ENCODE data around the gene CACNA1D.
"Not testable (repeated sequence)": the region's sequence is repeated elsewhere in the genome, so short reads cannot be mapped to it uniquely, and the experiment has no call there.

Gene CACNA1D

GRCh38 chr3:53629402-53629723, 135.0 kb downstream of the CACNA1D start:
- in situ Hi-C loops (cut with MboI; ENCODE audit: low sequenced_read_pairs, unreplicated experiment): no loop called here
- DNase-seq (ENCODE audit: low spot score): no peak
- no peak for TF ChIP-seq CTCF (IDR thresholded peaks at IDR 0.05; ENCODE audit: borderline replicate concordance, control extremely low read depth, extremely low read depth, insufficient read depth, missing control alignments)

- in situ Hi-C loops (cut with MboI; ENCODE audit: low sequenced_read_pairs, unreplicated experiment): no loop called here
- DNase-seq (ENCODE audit: low spot score): no peak
- no peak for TF ChIP-seq CTCF (IDR thresholded peaks at IDR 0.05; ENCODE audit: borderline replicate concordance, control extremely low read depth, extremely low read depth, insufficient read depth, missing control alignments)
These were observed 136.1 kb downstream of the CACNA1D start for GRCh38 chr3:53630547-53630946.

- TF ChIP-seq CTCF (IDR thresholded peaks at IDR 0.05; ENCODE audit: borderline replicate concordance, control extremely low read depth, extremely low read depth, insufficient read depth, missing control alignments): no peak
- in situ Hi-C loops (cut with MboI; ENCODE audit: low sequenced_read_pairs, unreplicated experiment): no loop called here
- no peak for DNase-seq (ENCODE audit: low spot score)
These were observed 138.9 kb downstream of the CACNA1D start for GRCh38 chr3:53633197-53633787.

- no peak for DNase-seq (ENCODE audit: low spot score)
- in situ Hi-C loops (cut with MboI; ENCODE audit: low sequenced_read_pairs, unreplicated experiment): no loop called here
- TF ChIP-seq CTCF (IDR thresholded peaks at IDR 0.05; ENCODE audit: borderline replicate concordance, control extremely low read depth, extremely low read depth, insufficient read depth, missing control alignments): no peak
These were observed 140.6 kb downstream of the CACNA1D start for GRCh38 chr3:53635041-53635440.

GRCh38 chr3:53638806-53639205, 144.4 kb downstream of the CACNA1D start:
- DNase-seq (ENCODE audit: low spot score); in situ Hi-C loops (cut with MboI; ENCODE audit: low sequenced_read_pairs, unreplicated experiment): not testable (repeated sequence)

- in situ Hi-C loops (cut with MboI; ENCODE audit: low sequenced_read_pairs, unreplicated experiment): no loop called here
These were observed 147.0 kb downstream of the CACNA1D start for GRCh38 chr3:53641397-53641796.

GRCh38 chr3:53642211-53642610, 147.8 kb downstream of the CACNA1D start:
- DNase-seq (ENCODE audit: low spot score): no peak
- in situ Hi-C loops (cut with MboI; ENCODE audit: low sequenced_read_pairs, unreplicated experiment): no loop called here
- no peak for TF ChIP-seq CTCF (IDR thresholded peaks at IDR 0.05; ENCODE audit: borderline replicate concordance, control extremely low read depth, extremely low read depth, insufficient read depth, missing control alignments)

More at GRCh38 chr3:53641397-53641796, 147.0 kb downstream of the CACNA1D start:
- TF ChIP-seq CTCF (IDR thresholded peaks at IDR 0.05; ENCODE audit: borderline replicate concordance, control extremely low read depth, extremely low read depth, insufficient read depth, missing control alignments): no peak
- no peak for DNase-seq (ENCODE audit: low spot score)

Data from GM13976 (cell line).